Measurements from ENCODE around the gene CCDC57.

Gene CCDC57

DNA sequence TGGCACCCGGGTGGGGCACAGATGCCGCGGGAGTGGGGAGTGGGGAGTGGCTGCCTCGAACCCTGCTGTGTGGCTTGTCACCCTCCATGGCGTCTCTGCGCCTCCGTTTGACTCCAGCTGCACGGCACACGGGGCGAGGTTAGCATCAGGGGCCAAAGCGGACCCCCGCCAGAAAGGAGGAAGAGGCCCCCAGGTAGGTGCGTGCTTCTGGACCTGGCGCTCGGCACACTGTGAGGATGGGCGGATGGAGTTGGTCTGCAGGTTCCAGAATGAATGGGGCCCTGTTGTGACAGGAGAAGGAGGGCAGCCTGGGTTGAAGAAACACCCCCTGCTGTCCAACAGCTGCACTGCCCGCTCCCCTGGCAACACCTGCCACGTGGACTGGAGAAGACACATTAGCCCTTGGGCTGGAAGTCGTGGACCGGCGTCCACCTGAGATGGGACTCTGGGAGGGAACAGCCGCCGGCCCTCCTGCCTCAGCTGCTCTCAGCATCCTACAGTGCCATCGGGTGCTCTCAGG is 105.2 kb downstream of the CCDC57 start:
- Histone ChIP-seq H3K4me2 (ENCODE audit: low read length) (no peak overlapping the region), H2BK15ac (replicated peaks; ENCODE audit: low read depth) (no peak overlapping the region), H3K56ac (ENCODE audit: low read length) (no peak overlapping the region), H3K18ac (ENCODE audit: low read length) (no peak overlapping the region), H3K36me3 (ENCODE audit: control insufficient read depth, insufficient read depth, low read length) (no peaks in the 10 kb centered on the region), H3K27ac (ENCODE audit: low read depth, low read length) (no peak overlapping the region), H3K23ac (ENCODE audit: low read length) (no peak overlapping the region), H4K5ac (ENCODE audit: low read length) (no peak overlapping the region), H3K4me3 (ENCODE audit: low read length) (no peak overlapping the region), H3K4ac (ENCODE audit: low read depth, low read length) (no peak overlapping the region), H2BK120ac (ENCODE audit: low read depth, low read length) (no peak overlapping the region), H2AK5ac (ENCODE audit: low read length) (no peak overlapping the region), H4K8ac (ENCODE audit: low read depth, low read length) (no peak overlapping the region), H3K27me3 (ENCODE audit: insufficient read depth, low read length, poor library complexity) (no peaks in the 10 kb centered on the region), H3K4me1 (ENCODE audit: control insufficient read depth, low read depth, low read length) (peaks cover 13% of the 10 kb centered on the region), H3K9ac (ENCODE audit: low read length) (no peak overlapping the region), H2BK5ac (ENCODE audit: low read length) (no peak overlapping the region), H3K79me2 (ENCODE audit: control insufficient read depth, insufficient read depth, low read length) (no peaks in the 10 kb centered on the region), H3K79me1 (ENCODE audit: low read length) (no peaks in the 10 kb centered on the region)
- peak; percentile 28 for DNase-seq
- WGBS (ENCODE audit: extremely low coverage, insufficient coverage, low lambda C conversion rate) = no CpG with 5 or more reads among the region's 24 CpGs

DNA sequence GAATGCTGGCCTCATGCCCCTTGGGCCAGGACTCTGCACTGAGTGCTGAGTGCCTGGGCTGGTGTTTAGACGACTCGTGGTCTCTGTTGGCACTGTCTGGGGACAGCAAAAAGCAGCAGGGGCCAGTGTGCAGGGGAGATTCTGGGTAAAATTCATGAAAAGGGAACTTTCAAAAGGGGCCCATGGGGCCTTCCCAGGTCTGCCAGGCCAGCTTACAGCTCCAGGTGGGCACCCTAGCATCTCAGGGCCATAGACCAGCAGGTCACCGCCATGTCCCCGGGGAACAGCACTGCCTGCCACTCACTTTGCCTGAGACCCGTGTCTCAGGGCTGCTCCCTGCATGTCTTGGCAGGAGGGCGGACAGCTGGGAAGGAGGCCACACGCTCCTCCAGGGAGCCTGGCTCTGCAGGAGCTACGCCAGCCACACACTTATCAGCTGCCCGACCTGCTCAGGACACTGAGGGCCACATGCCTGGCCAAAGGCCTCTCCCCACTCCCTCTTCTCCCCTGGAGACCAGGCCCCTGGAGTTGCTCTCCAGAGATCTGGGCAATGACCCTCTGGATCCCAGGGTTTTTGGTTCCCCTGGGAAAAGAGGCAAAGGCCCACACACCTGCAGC is 105.8 kb downstream of the CCDC57 start:
- no CpG with 5 or more reads among the region's 9 CpGs for WGBS (ENCODE audit: extremely low coverage, insufficient coverage, low lambda C conversion rate)
- no peak overlapping the region for H2AK5ac ChIP-seq (ENCODE audit: low read length)
- H2BK120ac ChIP-seq (ENCODE audit: low read depth, low read length) = no peak overlapping the region
- no peaks in the 10 kb centered on the region for H3K27me3 ChIP-seq (ENCODE audit: insufficient read depth, low read length, poor library complexity)
- H3K79me1 ChIP-seq (ENCODE audit: low read length) = no peaks in the 10 kb centered on the region
- H3K4me1 ChIP-seq (ENCODE audit: control insufficient read depth, low read depth, low read length) = peaks cover 13% of the 10 kb centered on the region
- H4K5ac ChIP-seq (ENCODE audit: low read length) = no peak overlapping the region
- peak overlapping the region; percentile 36 for H3K9ac ChIP-seq (ENCODE audit: low read length)
- H3K4me2 ChIP-seq (ENCODE audit: low read length) = no peak overlapping the region
- no peak overlapping the region for H3K18ac ChIP-seq (ENCODE audit: low read length)
- H3K56ac ChIP-seq (ENCODE audit: low read length) = peak overlapping the region; percentile 68
- no peak overlapping the region for H2BK15ac ChIP-seq (replicated peaks; ENCODE audit: low read depth)
- no peak overlapping the region for H4K8ac ChIP-seq (ENCODE audit: low read depth, low read length)
- H3K36me3 ChIP-seq (ENCODE audit: control insufficient read depth, insufficient read depth, low read length) = no peaks in the 10 kb centered on the region
- H3K4me3 ChIP-seq (ENCODE audit: low read length) = no peak overlapping the region
- H3K4ac ChIP-seq (ENCODE audit: low read depth, low read length) = no peak overlapping the region
- no peak overlapping the region for H3K23ac ChIP-seq (ENCODE audit: low read length)
- no peak overlapping the region for H3K27ac ChIP-seq (ENCODE audit: low read depth, low read length)
- H3K79me2 ChIP-seq (ENCODE audit: control insufficient read depth, insufficient read depth, low read length) = no peaks in the 10 kb centered on the region
- DNase-seq = no peak
- H2BK5ac ChIP-seq (ENCODE audit: low read length) = no peak overlapping the region

DNA sequence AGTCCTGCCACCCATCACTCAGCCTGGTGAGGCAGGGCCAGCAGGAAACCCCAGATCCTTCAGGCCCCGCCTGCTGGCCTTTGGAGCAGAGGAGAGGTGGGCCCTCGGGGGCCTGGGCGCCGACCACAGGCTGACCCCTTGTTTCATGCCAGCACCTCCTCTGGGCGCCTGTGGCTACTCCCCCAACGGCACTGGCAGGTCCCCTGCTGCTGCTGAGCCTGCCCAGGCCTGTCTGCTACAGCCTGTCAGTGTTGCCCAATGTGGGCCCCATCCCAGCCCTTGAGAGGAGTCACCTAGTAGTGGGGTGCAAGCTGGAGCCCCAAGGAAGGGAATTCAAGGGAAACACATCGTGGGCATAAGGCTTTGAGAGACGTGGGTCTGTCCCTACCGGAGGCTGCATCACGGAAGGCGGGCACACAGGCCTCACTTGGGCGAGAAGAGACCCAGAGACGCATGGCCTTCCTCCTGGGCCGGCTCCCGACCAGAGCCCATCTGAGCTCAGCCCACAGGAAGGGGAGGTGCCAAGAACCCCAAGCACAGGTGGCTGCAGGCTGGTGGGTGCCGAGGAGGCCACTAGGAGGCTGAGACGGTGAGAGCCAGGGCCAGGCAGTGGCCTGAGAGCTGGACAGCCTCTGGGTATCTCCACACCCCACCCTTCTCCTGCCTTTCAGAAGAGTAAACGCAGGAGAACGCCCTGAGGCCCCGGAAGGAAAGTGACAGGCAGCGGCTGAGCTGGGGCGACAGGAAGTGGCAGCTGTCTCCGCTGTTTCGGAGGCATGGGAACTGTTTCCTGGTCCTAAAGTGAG is 106.6 kb downstream of the CCDC57 start:
- H4K5ac ChIP-seq (ENCODE audit: low read length) = no peak overlapping the region
- H2BK15ac ChIP-seq (replicated peaks; ENCODE audit: low read depth) = no peak overlapping the region
- H4K8ac ChIP-seq (ENCODE audit: low read depth, low read length) = no peak overlapping the region
- H3K4me2 ChIP-seq (ENCODE audit: low read length) = no peak overlapping the region
- H3K36me3 ChIP-seq (ENCODE audit: control insufficient read depth, insufficient read depth, low read length) = no peaks in the 10 kb centered on the region
- peaks cover 13% of the 10 kb centered on the region for H3K4me1 ChIP-seq (ENCODE audit: control insufficient read depth, low read depth, low read length)
- H3K27ac ChIP-seq (ENCODE audit: low read depth, low read length) = no peak overlapping the region
- no peaks in the 10 kb centered on the region for H3K79me1 ChIP-seq (ENCODE audit: low read length)
- no peak overlapping the region for H2AK5ac ChIP-seq (ENCODE audit: low read length)
- H3K18ac ChIP-seq (ENCODE audit: low read length) = no peak overlapping the region
- peak; percentile 95 for DNase-seq
- H3K4me3 ChIP-seq (ENCODE audit: low read length) = no peak overlapping the region
- H3K79me2 ChIP-seq (ENCODE audit: control insufficient read depth, insufficient read depth, low read length) = no peaks in the 10 kb centered on the region
- no peak overlapping the region for H3K23ac ChIP-seq (ENCODE audit: low read length)
- H2BK5ac ChIP-seq (ENCODE audit: low read length) = no peak overlapping the region
- WGBS (ENCODE audit: extremely low coverage, insufficient coverage, low lambda C conversion rate) = no CpG with 5 or more reads among the region's 24 CpGs
- H3K9ac ChIP-seq (ENCODE audit: low read length) = peak overlapping the region; percentile 36
- H3K56ac ChIP-seq (ENCODE audit: low read length) = peak overlapping the region; percentile 73
- no peaks in the 10 kb centered on the region for H3K27me3 ChIP-seq (ENCODE audit: insufficient read depth, low read length, poor library complexity)
- no peak overlapping the region for H3K4ac ChIP-seq (ENCODE audit: low read depth, low read length)
- H2BK120ac ChIP-seq (ENCODE audit: low read depth, low read length) = no peak overlapping the region

DNA sequence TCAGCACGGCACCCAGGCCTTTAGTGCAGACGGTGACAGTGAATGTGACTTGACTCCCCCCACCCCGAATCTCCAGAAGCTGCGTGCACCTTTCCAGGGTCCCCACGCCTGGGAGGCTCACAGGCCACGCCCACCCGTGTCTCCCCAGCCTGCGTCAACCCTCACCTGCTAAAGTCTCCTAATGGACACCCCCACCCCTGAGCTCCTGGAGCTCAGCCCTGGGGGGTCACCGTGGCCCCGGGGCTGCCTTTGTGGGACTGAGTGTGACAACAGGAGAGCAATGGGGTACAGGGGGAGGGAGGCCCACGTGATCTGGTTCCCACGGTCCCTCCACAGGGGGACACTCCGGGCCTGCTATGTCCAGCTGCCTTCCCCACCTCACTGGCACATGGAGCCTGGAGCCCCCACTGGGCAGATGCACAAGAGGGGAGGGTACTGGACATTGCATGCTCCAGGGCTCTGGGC is 107.2 kb downstream of the CCDC57 start:
- Histone ChIP-seq H2BK15ac (replicated peaks; ENCODE audit: low read depth) (no peak overlapping the region), H3K23ac (ENCODE audit: low read length) (no peak overlapping the region), H3K27ac (ENCODE audit: low read depth, low read length) (no peak overlapping the region), H4K8ac (ENCODE audit: low read depth, low read length) (no peak overlapping the region), H3K79me2 (ENCODE audit: control insufficient read depth, insufficient read depth, low read length) (no peaks in the 10 kb centered on the region), H3K56ac (ENCODE audit: low read length) (peak overlapping the region; percentile 19), H3K4me1 (ENCODE audit: control insufficient read depth, low read depth, low read length) (peaks cover 13% of the 10 kb centered on the region), H2BK5ac (ENCODE audit: low read length) (no peak overlapping the region), H3K36me3 (ENCODE audit: control insufficient read depth, insufficient read depth, low read length) (no peaks in the 10 kb centered on the region), H3K4me2 (ENCODE audit: low read length) (no peak overlapping the region), H4K5ac (ENCODE audit: low read length) (no peak overlapping the region), H2BK120ac (ENCODE audit: low read depth, low read length) (no peak overlapping the region), H3K18ac (ENCODE audit: low read length) (no peak overlapping the region), H3K79me1 (ENCODE audit: low read length) (no peaks in the 10 kb centered on the region), H2AK5ac (ENCODE audit: low read length) (no peak overlapping the region), H3K4ac (ENCODE audit: low read depth, low read length) (no peak overlapping the region), H3K4me3 (ENCODE audit: low read length) (no peak overlapping the region), H3K9ac (ENCODE audit: low read length) (no peak overlapping the region), H3K27me3 (ENCODE audit: insufficient read depth, low read length, poor library complexity) (no peaks in the 10 kb centered on the region)
- DNase-seq = no peak
- WGBS (ENCODE audit: extremely low coverage, insufficient coverage, low lambda C conversion rate) = no CpG with 5 or more reads among the region's 13 CpGs

DNA sequence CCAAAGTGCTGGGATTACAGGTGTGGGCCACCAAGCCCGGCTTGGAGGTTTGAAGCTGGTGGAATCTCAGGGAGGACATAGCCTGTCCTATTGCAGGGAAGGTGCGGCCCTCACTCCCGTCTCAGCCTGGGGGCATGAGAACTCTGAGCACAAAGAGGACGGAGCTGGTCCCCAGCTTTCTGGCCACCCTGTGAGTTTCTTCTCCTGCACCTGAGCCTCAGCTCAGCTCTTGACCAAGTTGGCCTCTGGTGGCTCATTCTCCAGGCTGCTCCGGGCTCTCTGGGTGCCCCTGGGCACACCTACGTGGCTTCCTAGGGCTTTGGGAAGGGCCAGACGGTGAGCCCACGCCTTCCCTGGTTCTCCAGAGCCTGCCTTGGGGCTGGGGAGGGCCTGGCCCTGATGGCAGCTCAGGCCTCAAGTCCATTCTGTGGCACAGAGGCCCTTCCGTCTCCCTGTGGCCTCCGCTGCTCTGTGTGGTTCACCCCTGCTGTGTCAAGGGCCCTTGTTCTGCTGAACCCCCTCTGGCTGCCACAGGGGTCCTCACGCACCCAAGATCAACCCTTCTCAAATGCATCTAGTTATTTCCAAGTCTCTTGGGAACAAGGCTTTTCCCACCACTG is 107.7 kb downstream of the CCDC57 start:
- peaks cover 13% of the 10 kb centered on the region for H3K4me1 ChIP-seq (ENCODE audit: control insufficient read depth, low read depth, low read length)
- no peak overlapping the region for H2BK15ac ChIP-seq (replicated peaks; ENCODE audit: low read depth)
- peak overlapping the region; percentile 17 for H3K4ac ChIP-seq (ENCODE audit: low read depth, low read length)
- no peaks in the 10 kb centered on the region for H3K79me1 ChIP-seq (ENCODE audit: low read length)
- no peak overlapping the region for H3K27ac ChIP-seq (ENCODE audit: low read depth, low read length)
- H2BK120ac ChIP-seq (ENCODE audit: low read depth, low read length) = no peak overlapping the region
- H2AK5ac ChIP-seq (ENCODE audit: low read length) = no peak overlapping the region
- no peak for DNase-seq
- no peaks in the 10 kb centered on the region for H3K36me3 ChIP-seq (ENCODE audit: control insufficient read depth, insufficient read depth, low read length)
- no peak overlapping the region for H3K18ac ChIP-seq (ENCODE audit: low read length)
- no peak overlapping the region for H4K5ac ChIP-seq (ENCODE audit: low read length)
- H3K23ac ChIP-seq (ENCODE audit: low read length) = peak overlapping the region; percentile 74
- H3K79me2 ChIP-seq (ENCODE audit: control insufficient read depth, insufficient read depth, low read length) = no peaks in the 10 kb centered on the region
- H3K4me3 ChIP-seq (ENCODE audit: low read length) = no peak overlapping the region
- H2BK5ac ChIP-seq (ENCODE audit: low read length) = peak overlapping the region; percentile 32
- H3K4me2 ChIP-seq (ENCODE audit: low read length) = no peak overlapping the region
- peak overlapping the region; percentile 16 for H3K9ac ChIP-seq (ENCODE audit: low read length)
- peak overlapping the region; percentile 52 for H3K56ac ChIP-seq (ENCODE audit: low read length)
- WGBS (ENCODE audit: extremely low coverage, insufficient coverage, low lambda C conversion rate) = no CpG with 5 or more reads among the region's 11 CpGs
- H3K27me3 ChIP-seq (ENCODE audit: insufficient read depth, low read length, poor library complexity) = no peaks in the 10 kb centered on the region
- no peak overlapping the region for H4K8ac ChIP-seq (ENCODE audit: low read depth, low read length)

All from mesendoderm (in vitro differentiated cells).